GM19438 (cell line): ENCODE measurements around the gene ATG7.

Experiments
- ATAC-seq: cut with Tn5 transposase; IDR thresholded peaks from one replicate; pipeline ENCODE4 v1.9.1; 2021; ENCODE audit warnings: low read depth; ENCODE audit not compliant: unreplicated experiment

Gene ATG7

GRCh38 chr3:11546657-11547302 is 274.6 kb downstream of the ATG7 start:
- ATAC-seq, result no peak

GRCh38 chr3:11547498-11547897 is 275.3 kb downstream of the ATG7 start:
- ATAC-seq, result no peak

GRCh38 chr3:11548721-11549131 is 276.5 kb downstream of the ATG7 start:
- no peak for ATAC-seq

- ATAC-seq, result no peak
These were observed 277.5 kb downstream of the ATG7 start for GRCh38 chr3:11549580-11550140.

- no peak for ATAC-seq
These were observed 278.8 kb downstream of the ATG7 start for GRCh38 chr3:11551036-11551435.

GRCh38 chr3:11552289-11553264 is 280.4 kb downstream of the ATG7 start:
- ATAC-seq, result no peak

GRCh38 chr3:11553436-11554235 is 281.4 kb downstream of the ATG7 start:
- no peak for ATAC-seq

- no peak for ATAC-seq
These were observed 282.0 kb downstream of the ATG7 start for GRCh38 chr3:11554236-11554610.

- ATAC-seq, result no peak
These were observed 282.5 kb downstream of the ATG7 start for GRCh38 chr3:11554666-11555065.

- no peak for ATAC-seq
These were observed 283.1 kb downstream of the ATG7 start for GRCh38 chr3:11555211-11555782.

GRCh38 chr3:11555881-11556633 is 283.9 kb downstream of the ATG7 start:
- ATAC-seq, result no peak

- ATAC-seq, result no peak
These were observed 284.9 kb downstream of the ATG7 start for GRCh38 chr3:11556851-11557644.

- ATAC-seq, result no peak
These were observed 285.8 kb downstream of the ATG7 start for GRCh38 chr3:11558002-11558401.

GRCh38 chr3:11558411-11558903 is 286.3 kb downstream of the ATG7 start:
- ATAC-seq, result no peak

GRCh38 chr3:11558918-11559815 is 287.0 kb downstream of the ATG7 start:
- no peak for ATAC-seq

- no peak for ATAC-seq
These were observed 287.8 kb downstream of the ATG7 start for GRCh38 chr3:11559816-11560633.

- ATAC-seq, result no peak
These were observed 288.5 kb downstream of the ATG7 start for GRCh38 chr3:11560746-11561145.
